ENCODE measurements around the gene LYRM9. TPM values are rescaled to one million over a fixed set of nuclear protein-coding genes. Genes with fewer than 3 reads are reported as not detected.

LYRM9 gene
- total and polyA plus RNA-seq, 8 donors: 5.1 to 22.9 (median 16.7) TPM

GRCh38 chr17:27858621-27859305, 34.4 kb downstream of the LYRM9 start:
- H3K27me3 ChIP-seq: no peaks in the 10 kb centered on the region
- no peak overlapping the region for H3K4me3 ChIP-seq
- H3K27ac ChIP-seq: no peak overlapping the region
- H3K4me1 ChIP-seq: no peaks in the 10 kb centered on the region
- intact Hi-C loops (cut with DNase I): no loop called here
- DNase-seq (no peak), ATAC-seq (no peak)
- no peaks in the 10 kb centered on the region for H3K9me3 ChIP-seq
- no peaks in the 10 kb centered on the region for H3K36me3 ChIP-seq
- no peak for TF ChIP-seq CTCF (IDR thresholded peaks at IDR 0.05)

- no peaks in the 10 kb centered on the region for H3K27me3 ChIP-seq
- H3K4me3 ChIP-seq: no peak overlapping the region
- DNase-seq (peak in 2 of 4 donors; percentile 5 to 6), ATAC-seq (no peak)
- no peak overlapping the region for H3K27ac ChIP-seq
- no peak for TF ChIP-seq CTCF (IDR thresholded peaks at IDR 0.05)
- no peaks in the 10 kb centered on the region for H3K36me3 ChIP-seq
- no peaks in the 10 kb centered on the region for H3K4me1 ChIP-seq
- intact Hi-C loops (cut with DNase I): no loop called here
- H3K9me3 ChIP-seq: no peaks in the 10 kb centered on the region
These were observed 36.3 kb downstream of the LYRM9 start for GRCh38 chr17:27856676-27857432.

- Histone ChIP-seq H3K27ac (no peak overlapping the region), H3K9me3 (no peaks in the 10 kb centered on the region), H3K36me3 (no peaks in the 10 kb centered on the region), H3K27me3 (no peaks in the 10 kb centered on the region), H3K4me1 (no peaks in the 10 kb centered on the region), H3K4me3 (no peak overlapping the region)
- TF ChIP-seq CTCF (IDR thresholded peaks at IDR 0.05): no peak
- DNase-seq (no peak), ATAC-seq (no peak)
- intact Hi-C loops (cut with DNase I): no loop called here
These were observed 37.7 kb downstream of the LYRM9 start for GRCh38 chr17:27855454-27855853.

- Histone ChIP-seq H3K27me3 (no peaks in the 10 kb centered on the region), H3K36me3 (no peaks in the 10 kb centered on the region), H3K27ac (no peak overlapping the region), H3K4me1 (no peaks in the 10 kb centered on the region), H3K9me3 (no peaks in the 10 kb centered on the region), H3K4me3 (no peak overlapping the region)
- intact Hi-C loops (cut with DNase I): no loop called here
- DNase-seq: no peak
- TF ChIP-seq CTCF (IDR thresholded peaks at IDR 0.05): no peak
- ATAC-seq: no peak
These were observed 39.0 kb downstream of the LYRM9 start for GRCh38 chr17:27854163-27854562.

GRCh38 chr17:27853091-27853490, 40.1 kb downstream of the LYRM9 start:
- intact Hi-C loops (cut with DNase I): no loop called here
- H3K27me3 ChIP-seq: no peaks in the 10 kb centered on the region
- H3K4me1 ChIP-seq: no peaks in the 10 kb centered on the region
- no peak for DNase-seq
- H3K9me3 ChIP-seq: no peaks in the 10 kb centered on the region
- ATAC-seq: no peak
- TF ChIP-seq CTCF (IDR thresholded peaks at IDR 0.05): no peak
- H3K36me3 ChIP-seq: no peaks in the 10 kb centered on the region
- no peak overlapping the region for H3K4me3 ChIP-seq
- no peak overlapping the region for H3K27ac ChIP-seq
